HepG2 (cell line): ENCODE measurements around the gene TAF13. TPM values are rescaled to one million over a fixed set of nuclear protein-coding genes. Genes with fewer than 3 reads are reported as not detected.

ENCODE experiments used
- ATAC-seq: fragments of 200-7000 bp; cut with Tn5 transposase; 3 replicates; pipeline ENCODE4 v1.9.1; 2020; ENCODE audit warnings: mild to moderate bottlenecking, moderate library complexity
- BruUV-seq: library from RNA; stranded (reverse); fragments of 400-500 nt; replicated peaks from 2 replicates; lab custom pipeline; 2021; lab: Mats Ljungman, UMichigan
- CTCF ChIA-PET: fragments of 300-600 bp; formaldehyde crosslinking; extraction: SDS; loops from one replicate; lab custom pipeline; 2021; ENCODE audit warnings: low total read pairs, inconsistent platforms, low intra/inter-chr PET ratio; lab: Yijun Ruan, JAX
- POLR2A ChIA-PET: fragments of 350-600 bp; sonication (Branson Sonifier 250); formaldehyde crosslinking; loops from one replicate; lab custom pipeline; 2020; ENCODE audit warnings: antibody characterized with exemption, inconsistent platforms; lab: Yijun Ruan, JAX
- DNase-seq: peaks from one replicate; pipeline ENCODE4 v3.0.0-alpha.2; 2015; ENCODE audit warnings: low spot score
- FAIRE-seq: peaks from 3 replicates; lab custom pipeline; 2011; peaks lifted over from hg19 to GRCh38; lab: Jason Lieb, UNC
- H2AFZ ChIP-seq: one replicate; pipeline ENCODE4 v1.6.1; 2011; ENCODE audit warnings: low read length, inconsistent platforms
- H3K27ac ChIP-seq: fragments of 300-600 bp; 3 replicates; pipeline ENCODE4 v1.8.0; 2011; ENCODE audit warnings: mixed run types, mild to moderate bottlenecking, mixed read lengths, low read length, inconsistent platforms; ENCODE audit not compliant: insufficient read depth; ENCODE audit errors: extremely low read length
- H3K27me3 ChIP-seq, 2 experiments: fragments of 200-600 bp in 1 of 2; 2 replicates in 1 of 2; 3 replicates in 1 of 2; pipeline versions ENCODE4 v1.6.0 to v1.8.0; 2011; ENCODE audit warnings: low read length in 2 of 2, mild to moderate bottlenecking in 2 of 2, moderate library complexity in 2 of 2, inconsistent platforms in 1 of 2; ENCODE audit not compliant: insufficient read depth in 2 of 2, control insufficient read depth in 1 of 2
- H3K36me3 ChIP-seq, 2 experiments: fragments of 200-600 bp in 1 of 2; replicated peaks in 1 of 2; 2 replicates in 1 of 2; 3 replicates in 1 of 2; pipeline versions ENCODE4 v1.5.1 to v1.8.0; 2011; ENCODE audit warnings: low read length in 2 of 2, inconsistent platforms in 1 of 2; ENCODE audit not compliant: insufficient read depth in 2 of 2, control insufficient read depth in 1 of 2
- H3K4me1 ChIP-seq: 2 replicates; pipeline ENCODE4 v1.5.1; 2012; ENCODE audit warnings: low read length, inconsistent platforms; ENCODE audit not compliant: insufficient read depth
- H3K4me2 ChIP-seq: 2 replicates; pipeline ENCODE4 v1.6.0; 2011; ENCODE audit warnings: low read depth, low read length, inconsistent platforms
- H3K4me3 ChIP-seq, 3 experiments: fragments of 200-600 bp in 1 of 3; sonication (generic), shearing (Covaris generic) in 1 of 3; replicated peaks in 1 of 3; 2 replicates each; pipeline ENCODE4 v1.5.1; 2011 to 2016; ENCODE audit warnings: low read length in 3 of 3, inconsistent platforms in 2 of 3, low read depth in 2 of 3, mild to moderate bottlenecking in 2 of 3, control low read depth in 1 of 3, mixed read lengths in 1 of 3; ENCODE audit not compliant: insufficient read depth in 1 of 3
- H3K79me2 ChIP-seq: one replicate; pipeline ENCODE4 v1.6.1; 2011; ENCODE audit warnings: low read length, inconsistent platforms; ENCODE audit not compliant: insufficient read depth
- H3K9ac ChIP-seq: 2 replicates; pipeline ENCODE4 v1.6.0; 2011; ENCODE audit warnings: mild to moderate bottlenecking, low read depth, low read length, inconsistent platforms; ENCODE audit not compliant: insufficient read depth
- H3K9me3 ChIP-seq: 2 replicates; pipeline ENCODE4 v1.5.1; 2012; ENCODE audit warnings: mild to moderate bottlenecking, low read length
- H4K20me1 ChIP-seq: 2 replicates; pipeline ENCODE4 v1.6.0; 2011; ENCODE audit warnings: inconsistent platforms, mild to moderate bottlenecking, low read length, moderate library complexity; ENCODE audit not compliant: insufficient read depth
- PLRG1 ChIP-seq: fragments of 450-650 bp; conservative IDR thresholded peaks from 2 replicates; pipeline ENCODE4 v1.6.1; 2016
- ZBTB20 ChIP-seq: sonication (generic); formaldehyde crosslinking; IDR thresholded peaks from 2 replicates; pipeline ENCODE4 v1.8.1; 2023; ENCODE audit warnings: missing genetic modification reagents, low read depth, mild to moderate bottlenecking, borderline replicate concordance
- ZNF563 ChIP-seq: sonication (generic); formaldehyde crosslinking; IDR thresholded peaks from 2 replicates; pipeline ENCODE4 v1.8.0; 2022; ENCODE audit warnings: mild to moderate bottlenecking, moderate library complexity, missing genetic modification reagents
- ZNF652 ChIP-seq: IDR thresholded peaks from 2 replicates; pipeline ENCODE4 v1.6.1; 2016; ENCODE audit warnings: low read depth, borderline replicate concordance
- WGBS: methylation state at CpG from one replicate; pipeline ENCODE4 v1.1.6; 2017; ENCODE audit warnings: low lambda C conversion rate; 5-methylcytosine and 5-hydroxymethylcytosine counted together
- in situ Hi-C: cut with HindIII; loops from 2 replicates; pipeline ENCODE4 v1.10.0; 2017; ENCODE audit warnings: low pct_unique_long_range_greater_than_20kb; ENCODE audit not compliant: extremely low pct_ligation_motif_present
- intact Hi-C: fragments of 100-400 bp; cut with micrococcal nuclease; formaldehyde crosslinking; loops from one replicate; pipeline ENCODE4 v1.10.0; 2022; ENCODE audit not compliant: unreplicated experiment
- polyA plus RNA-seq, 8 experiments: library from polyadenylated mRNA; depleted of rRNA in 3 of 8; stranded (reverse) in 7 of 8; unstranded in 1 of 8; fragments of >200 nt; fragmentation: Illumina TruSeq in 4 of 8; extraction: Trizol in 4 of 8; gene quantifications; 2 replicates each; pipeline versions ENCODE4 v1.2.1 to v1.2.3, GENCODE V29; 2011 to 2016; ENCODE audit warnings: low read depth in 4 of 8, missing spikeins in 1 of 8, mixed read lengths in 1 of 8; ENCODE audit not compliant: insufficient read depth in 1 of 8
- total RNA-seq, 5 experiments: library from RNA; depleted of rRNA; stranded (reverse); fragments of >200 nt; fragmentation: Illumina TruSeq; extraction: Trizol; gene quantifications; 2 replicates each; pipeline ENCODE4 v1.2.3, GENCODE V29; 2016; ENCODE audit warnings: low read depth in 1 of 5
- TF ChIP-seq, protein P1 (sequence below): sonication (generic); formaldehyde crosslinking; IDR thresholded peaks from 2 replicates; pipeline ENCODE4 v1.5.0; 2020; ENCODE audit warnings: mild to moderate bottlenecking, missing genetic modification reagents

The TAF13 gene
- total and polyA plus RNA-seq, 2 of the 13 experiments (the other 11 are each of a cell fraction or from before 2014, with no cell fraction given) = 11.5 to 36.3 TPM

DNA sequence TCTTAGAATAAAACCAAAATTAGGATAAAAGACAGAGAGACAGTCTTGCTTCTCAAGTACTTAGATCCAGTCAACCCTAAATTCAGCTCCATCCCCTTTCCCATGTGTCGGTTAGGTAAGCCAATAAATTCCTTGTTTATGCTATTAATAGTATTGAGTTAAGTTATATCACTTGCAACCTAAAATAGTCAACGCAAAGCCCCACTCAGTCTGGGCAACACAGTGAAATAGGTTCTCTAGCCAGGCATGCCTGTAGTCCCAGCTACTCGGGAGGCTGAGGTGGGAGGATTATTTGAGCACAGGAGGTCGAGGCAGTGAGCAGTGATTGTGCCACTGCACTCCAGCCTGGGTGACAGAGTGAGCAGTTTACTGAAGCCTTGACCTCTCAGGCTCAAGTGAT lies 14.6 kb downstream of the TAF13 start (continued):
- no peak for TF ChIP-seq ZNF563 (CRISPR knock-in tag)
- no peak for TF ChIP-seq PLRG1
- no peak for TF ChIP-seq ZBTB20
- TF ChIP-seq, protein P1, sequence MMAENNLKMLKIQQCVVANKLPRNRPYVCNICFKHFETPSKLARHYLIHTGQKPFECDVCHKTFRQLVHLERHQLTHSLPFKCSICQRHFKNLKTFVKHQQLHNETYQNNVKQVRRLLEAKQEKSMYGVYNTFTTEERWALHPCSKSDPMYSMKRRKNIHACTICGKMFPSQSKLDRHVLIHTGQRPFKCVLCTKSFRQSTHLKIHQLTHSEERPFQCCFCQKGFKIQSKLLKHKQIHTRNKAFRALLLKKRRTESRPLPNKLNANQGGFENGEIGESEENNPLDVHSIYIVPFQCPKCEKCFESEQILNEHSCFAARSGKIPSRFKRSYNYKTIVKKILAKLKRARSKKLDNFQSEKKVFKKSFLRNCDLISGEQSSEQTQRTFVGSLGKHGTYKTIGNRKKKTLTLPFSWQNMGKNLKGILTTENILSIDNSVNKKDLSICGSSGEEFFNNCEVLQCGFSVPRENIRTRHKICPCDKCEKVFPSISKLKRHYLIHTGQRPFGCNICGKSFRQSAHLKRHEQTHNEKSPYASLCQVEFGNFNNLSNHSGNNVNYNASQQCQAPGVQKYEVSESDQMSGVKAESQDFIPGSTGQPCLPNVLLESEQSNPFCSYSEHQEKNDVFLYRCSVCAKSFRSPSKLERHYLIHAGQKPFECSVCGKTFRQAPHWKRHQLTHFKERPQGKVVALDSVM = no peak

DNA sequence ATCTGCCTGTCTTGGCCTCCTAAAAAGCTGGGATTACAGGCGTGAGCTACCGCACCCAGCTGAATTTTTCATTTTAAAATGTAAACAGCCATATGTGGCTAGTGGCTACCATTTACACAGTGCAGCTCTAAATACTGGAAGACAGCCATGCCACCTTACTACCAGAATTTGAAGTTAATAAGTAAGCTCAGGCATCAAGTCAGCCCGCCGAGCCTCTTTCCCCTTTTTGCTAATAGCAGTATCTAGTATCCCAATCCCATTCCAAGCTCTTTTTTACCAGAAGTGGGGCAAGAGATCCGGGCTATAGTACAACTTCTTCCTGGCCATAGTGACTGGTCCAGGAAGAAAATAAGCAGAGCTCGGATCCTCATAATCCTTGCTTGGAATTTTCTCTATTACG lies 15.1 kb downstream of the TAF13 start:
- H3K9me3 ChIP-seq = no peaks in the 10 kb centered on the region
- no peaks in the 10 kb centered on the region for H3K79me2 ChIP-seq
- no peaks in the 10 kb centered on the region for H4K20me1 ChIP-seq
- FAIRE-seq = no peak
- H3K4me1 ChIP-seq = peaks cover 9% of the 10 kb centered on the region; the same call in 1 of the 2 replicates
- no peaks in the 10 kb centered on the region for H3K27me3 ChIP-seq
- H3K4me2 ChIP-seq = no peak overlapping the region
- H3K9ac ChIP-seq = no peak overlapping the region
- DNase-seq = no peak
- no peak overlapping the region for H3K27ac ChIP-seq
- ChIA-PET POLR2A (interaction anchor here (0.8 to 1.3 kb wide), 3 partner anchors 9 to 19 kb away, joined by 3 read pairs; partner anchors contain the start of genes TAF13 and WDR47), CTCF (no interaction called here)
- H3K4me3 ChIP-seq = no peak overlapping the region
- TF ChIP-seq ZNF652 (CRISPR knock-in tag) = no peak
- TF ChIP-seq, all 625 proteins: peak for 0
- BruUV-seq = no TSS peak
- Histone ChIP-seq H2AFZ (peak overlapping the region; percentile 15), H3K36me3 (peaks cover 0 to 13% of the 10 kb centered on the region in 2 experiments; a peak in 2 of 5 replicates)
- ATAC-seq = peak; percentile 29; the same call in 1 of the 3 replicates
- 60% methylated on average over 7 of the region's 7 CpGs for WGBS
- in situ Hi-C loops (no loop called here), intact Hi-C loops (no loop called here)
